Neural progenitor cell (in vitro differentiated cells): ENCODE measurements around the gene C2orf76. TPM values are rescaled to one million over a fixed set of nuclear protein-coding genes. Genes with fewer than 3 reads are reported as not detected.
A peak's percentile ranks its signal among the peaks of the same experiment; 100 is the strongest.

Source experiments
- DNase-seq: peaks from one replicate; pipeline ENCODE4 v3.0.0-alpha.2; 2016; ENCODE audit warnings: low spot score
- H2AFZ ChIP-seq: fragments of 200-600 bp; sonication (generic); replicated peaks from 2 replicates; pipeline ENCODE4 v1.6.1; 2016; ENCODE audit warnings: antibody characterized with exemption
- H3F3A ChIP-seq: fragments of 200-600 bp; sonication (generic); 2 replicates; pipeline ENCODE4 v1.6.1; 2016; ENCODE audit warnings: antibody characterized with exemption, low read depth
- H3K27ac ChIP-seq: fragments of 200-600 bp; sonication (generic); 2 replicates; pipeline ENCODE4 v1.5.1; 2016; ENCODE audit warnings: mild to moderate bottlenecking
- H3K27me3 ChIP-seq: fragments of 200-600 bp; sonication (generic); 2 replicates; pipeline ENCODE4 v1.6.1; 2016; ENCODE audit warnings: mild to moderate bottlenecking, moderate library complexity
- H3K36me3 ChIP-seq: fragments of 200-600 bp; sonication (generic); 2 replicates; pipeline ENCODE4 v1.5.1; 2016
- H3K4me1 ChIP-seq: fragments of 200-600 bp; sonication (generic); 2 replicates; pipeline ENCODE4 v1.6.1; 2016; ENCODE audit warnings: mixed run types
- H3K4me2 ChIP-seq: fragments of 200-600 bp; sonication (generic); 2 replicates; pipeline ENCODE4 v1.6.1; 2016
- H3K4me3 ChIP-seq: fragments of 200-600 bp; sonication (generic); 2 replicates; pipeline ENCODE4 v1.5.1; 2016
- H3K79me2 ChIP-seq: fragments of 200-600 bp; sonication (generic); 2 replicates; pipeline ENCODE4 v1.6.1; 2016; ENCODE audit warnings: low read depth
- H3K9ac ChIP-seq: fragments of 200-600 bp; sonication (generic); 2 replicates; pipeline ENCODE4 v1.6.1; 2016
- H3K9me3 ChIP-seq: fragments of 200-600 bp; sonication (generic); 2 replicates; pipeline ENCODE4 v1.5.1; 2016; ENCODE audit warnings: low read depth
- H4K20me1 ChIP-seq: fragments of 200-600 bp; sonication (generic); 2 replicates; pipeline ENCODE4 v1.6.1; 2016; ENCODE audit warnings: low read depth
- H3K27ac Mint-ChIP-seq: 3 replicates; pipeline ENCODE4 v1.8.0; 2021; ENCODE audit warnings: mixed read lengths
- H3K27me3 Mint-ChIP-seq: 2 replicates; pipeline ENCODE4 v1.8.0; 2022; ENCODE audit warnings: low read depth, mild to moderate bottlenecking, inconsistent platforms, moderate library complexity, mixed read lengths; ENCODE audit not compliant: insufficient read depth
- H3K36me3 Mint-ChIP-seq: 3 replicates; pipeline ENCODE4 v1.8.0; 2021; ENCODE audit warnings: mixed read lengths
- H3K4me1 Mint-ChIP-seq: 3 replicates; pipeline ENCODE4 v1.8.0; 2021; ENCODE audit warnings: mixed read lengths
- H3K4me3 Mint-ChIP-seq: 3 replicates; pipeline ENCODE4 v1.8.0; 2021; ENCODE audit warnings: mild to moderate bottlenecking, moderate library complexity, mixed read lengths
- H3K9me3 Mint-ChIP-seq: 3 replicates; pipeline ENCODE4 v1.8.0; 2020; ENCODE audit warnings: mixed read lengths
- EZH2 ChIP-seq: fragments of 200-600 bp; sonication (generic); IDR thresholded peaks from 2 replicates; pipeline ENCODE4 v1.6.1; 2017; ENCODE audit warnings: antibody characterized with exemption, mild to moderate bottlenecking, moderate library complexity
- EZH2phosphoT487 ChIP-seq: fragments of 200-600 bp; sonication (generic); IDR thresholded peaks from 2 replicates; pipeline ENCODE4 v1.6.1; 2017; ENCODE audit warnings: antibody characterized with exemption
- total RNA-seq: library from RNA; depleted of rRNA; stranded (reverse); fragments of >200 nt; gene quantifications from 2 replicates; pipeline ENCODE4 v1.2.3, GENCODE V29; 2015; ENCODE audit warnings: low replicate concordance
- TF ChIP-seq, protein P1 (sequence below): fragments of 200-600 bp; sonication (generic); IDR thresholded peaks from 2 replicates; pipeline ENCODE4 v1.5.1; 2017; ENCODE audit warnings: antibody characterized with exemption, mild to moderate bottlenecking

C2orf76 gene
- total RNA-seq, 1 donor from 2014 or later = 16.8 TPM

- Mint-ChIP-seq H3K36me3 (peaks cover 23% of the 10 kb centered on the region), H3K27ac (peak overlapping the region; percentile 92), H3K9me3 (no peaks in the 10 kb centered on the region), H3K4me3 (peak overlapping the region; percentile 99), H3K4me1 (peaks cover 18% of the 10 kb centered on the region), H3K27me3 (peaks cover 4% of the 10 kb centered on the region)
- no peak for DNase-seq
- H3K4me3 ChIP-seq = peak overlapping the region; percentile 68
- peaks cover 21% of the 10 kb centered on the region for H4K20me1 ChIP-seq
- H3K27me3 ChIP-seq = no peaks in the 10 kb centered on the region
- H3K27ac ChIP-seq = no peak overlapping the region
- H3K79me2 ChIP-seq = peaks cover 44% of the 10 kb centered on the region
- peak overlapping the region; percentile 21 for H3K9ac ChIP-seq
- no peaks in the 10 kb centered on the region for H3K36me3 ChIP-seq
- H3F3A ChIP-seq = no peaks in the 10 kb centered on the region
- no peak for TF ChIP-seq EZH2phosphoT487
- peak overlapping the region; percentile 83 for H3K4me2 ChIP-seq
- peak overlapping the region; percentile 39 for H2AFZ ChIP-seq
- H3K4me1 ChIP-seq = peaks cover 18% of the 10 kb centered on the region
- H3K9me3 ChIP-seq = no peaks in the 10 kb centered on the region
Measured at GRCh38 chr2:119366161-119366648, 429 bp downstream of the C2orf76 start.

DNA sequence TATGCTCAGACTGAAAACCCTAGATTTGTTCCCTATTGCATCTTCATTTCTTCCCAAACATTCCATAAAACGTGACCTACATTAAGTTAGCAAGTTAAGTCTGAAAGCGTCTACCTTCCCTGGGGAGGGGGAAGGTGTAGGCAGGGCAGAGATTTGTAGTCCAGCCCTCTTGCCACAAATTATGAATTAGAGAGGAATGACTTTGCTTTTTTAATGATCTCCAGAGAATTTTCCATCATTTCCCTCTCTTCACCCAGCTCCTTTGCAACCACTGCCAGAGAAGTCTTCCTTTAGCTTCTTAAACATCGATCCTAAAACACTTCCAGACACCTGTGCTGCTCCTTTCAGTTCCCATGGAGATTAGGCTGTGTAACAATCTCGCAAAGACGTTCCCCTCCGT lies 1.2 kb downstream of the C2orf76 start:
- no peak overlapping the region for H3K27ac Mint-ChIP-seq
- no peaks in the 10 kb centered on the region for H3K9me3 Mint-ChIP-seq
- peaks cover 17% of the 10 kb centered on the region for H3K36me3 Mint-ChIP-seq
- Histone ChIP-seq H3K79me2 (peaks cover 44% of the 10 kb centered on the region), H3K4me3 (peak overlapping the region; percentile 68), H4K20me1 (peaks cover 21% of the 10 kb centered on the region), H3K27me3 (no peaks in the 10 kb centered on the region), H2AFZ (no peak overlapping the region), H3K27ac (no peak overlapping the region), H3K36me3 (no peaks in the 10 kb centered on the region), H3K9me3 (no peaks in the 10 kb centered on the region), H3K4me1 (peaks cover 18% of the 10 kb centered on the region), H3K4me2 (peak overlapping the region; percentile 83), H3K9ac (peak overlapping the region; percentile 21), H3F3A (no peaks in the 10 kb centered on the region)
- no peak for DNase-seq
- peaks cover 18% of the 10 kb centered on the region for H3K4me1 Mint-ChIP-seq
- TF ChIP-seq EZH2 (no peak), EZH2phosphoT487 (no peak)
- TF ChIP-seq, protein P1, sequence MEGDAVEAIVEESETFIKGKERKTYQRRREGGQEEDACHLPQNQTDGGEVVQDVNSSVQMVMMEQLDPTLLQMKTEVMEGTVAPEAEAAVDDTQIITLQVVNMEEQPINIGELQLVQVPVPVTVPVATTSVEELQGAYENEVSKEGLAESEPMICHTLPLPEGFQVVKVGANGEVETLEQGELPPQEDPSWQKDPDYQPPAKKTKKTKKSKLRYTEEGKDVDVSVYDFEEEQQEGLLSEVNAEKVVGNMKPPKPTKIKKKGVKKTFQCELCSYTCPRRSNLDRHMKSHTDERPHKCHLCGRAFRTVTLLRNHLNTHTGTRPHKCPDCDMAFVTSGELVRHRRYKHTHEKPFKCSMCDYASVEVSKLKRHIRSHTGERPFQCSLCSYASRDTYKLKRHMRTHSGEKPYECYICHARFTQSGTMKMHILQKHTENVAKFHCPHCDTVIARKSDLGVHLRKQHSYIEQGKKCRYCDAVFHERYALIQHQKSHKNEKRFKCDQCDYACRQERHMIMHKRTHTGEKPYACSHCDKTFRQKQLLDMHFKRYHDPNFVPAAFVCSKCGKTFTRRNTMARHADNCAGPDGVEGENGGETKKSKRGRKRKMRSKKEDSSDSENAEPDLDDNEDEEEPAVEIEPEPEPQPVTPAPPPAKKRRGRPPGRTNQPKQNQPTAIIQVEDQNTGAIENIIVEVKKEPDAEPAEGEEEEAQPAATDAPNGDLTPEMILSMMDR = no peak
- H3K4me3 Mint-ChIP-seq = peak overlapping the region; percentile 99
- peaks cover 4% of the 10 kb centered on the region for H3K27me3 Mint-ChIP-seq

DNA sequence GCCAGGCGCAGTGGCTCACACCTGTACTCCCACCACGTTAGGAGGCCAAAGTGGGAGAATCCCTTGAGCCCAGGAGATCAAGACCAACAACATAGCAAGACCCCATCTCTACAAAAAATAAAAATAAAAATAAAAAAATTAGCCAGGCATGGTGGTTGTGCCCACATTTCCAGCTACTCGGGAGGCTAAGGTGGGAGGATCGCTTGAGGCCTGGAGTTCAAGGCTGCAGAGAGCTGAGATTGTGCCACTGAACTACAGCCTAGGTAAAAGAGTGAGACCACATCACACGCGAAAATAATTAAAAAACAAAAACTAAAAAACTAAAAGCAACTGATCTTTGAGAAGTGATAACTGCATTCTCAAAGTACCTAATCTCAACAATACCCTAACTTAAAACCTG lies 1.8 kb downstream of the C2orf76 start:
- Histone ChIP-seq H3K4me1 (peaks cover 18% of the 10 kb centered on the region), H3K27me3 (no peaks in the 10 kb centered on the region), H3K36me3 (no peaks in the 10 kb centered on the region), H3K9ac (no peak overlapping the region), H2AFZ (no peak overlapping the region), H4K20me1 (peaks cover 21% of the 10 kb centered on the region), H3K27ac (no peak overlapping the region), H3K79me2 (peaks cover 44% of the 10 kb centered on the region), H3K9me3 (no peaks in the 10 kb centered on the region), H3K4me3 (peak overlapping the region; percentile 68), H3K4me2 (peak overlapping the region; percentile 83), H3F3A (no peaks in the 10 kb centered on the region)
- Mint-ChIP-seq H3K27me3 (peaks cover 4% of the 10 kb centered on the region), H3K27ac (no peak overlapping the region), H3K4me1 (peaks cover 18% of the 10 kb centered on the region), H3K9me3 (no peaks in the 10 kb centered on the region), H3K36me3 (peaks cover 12% of the 10 kb centered on the region), H3K4me3 (peak overlapping the region; percentile 99)
- TF ChIP-seq, protein P1 = no peak
- no peak for TF ChIP-seq EZH2
- no peak for TF ChIP-seq EZH2phosphoT487
- no peak for DNase-seq

GRCh38 chr2:119360423-119360966 lies 6.1 kb downstream of the C2orf76 start:
- H3K27me3 Mint-ChIP-seq = no peaks in the 10 kb centered on the region
- peaks cover 9% of the 10 kb centered on the region for H3K4me1 ChIP-seq

More at GRCh38 chr2:119360423-119360966, 6.1 kb downstream of the C2orf76 start:
- H3K27ac Mint-ChIP-seq = no peak overlapping the region
- H2AFZ ChIP-seq = no peak overlapping the region
- H3K36me3 ChIP-seq = no peaks in the 10 kb centered on the region
- TF ChIP-seq EZH2 (no peak), EZH2phosphoT487 (no peak)
- TF ChIP-seq, protein P1 = no peak
- H4K20me1 ChIP-seq = peaks cover 6% of the 10 kb centered on the region
- H3K4me1 Mint-ChIP-seq = peaks cover 6% of the 10 kb centered on the region
- no peak overlapping the region for H3K4me3 Mint-ChIP-seq
- no peak overlapping the region for H3K9ac ChIP-seq
- H3K9me3 ChIP-seq = no peaks in the 10 kb centered on the region
- H3K27me3 ChIP-seq = no peaks in the 10 kb centered on the region
- no peak overlapping the region for H3K27ac ChIP-seq
- H3K9me3 Mint-ChIP-seq = peaks cover 3% of the 10 kb centered on the region
- H3K79me2 ChIP-seq = peaks cover 18% of the 10 kb centered on the region
- H3K36me3 Mint-ChIP-seq = peaks cover 2% of the 10 kb centered on the region
- H3K4me3 ChIP-seq = no peak overlapping the region
- no peak for DNase-seq
- no peak overlapping the region for H3K4me2 ChIP-seq
- H3F3A ChIP-seq = no peaks in the 10 kb centered on the region
